GM12865 (cell line): ENCODE data around the gene GAL3ST1.
"Not testable (repeated sequence)": the region's sequence is repeated elsewhere in the genome, so short reads cannot be mapped to it uniquely, and the experiment has no call there.

ENCODE experiments used
- DNase-seq: peaks from one replicate; pipeline ENCODE4 v3.0.0; 2010; ENCODE audit warnings: low read depth
- H3K4me3 ChIP-seq: 2 replicates; pipeline ENCODE4 v1.5.1; 2011; ENCODE audit warnings: mild to moderate bottlenecking, low read depth, low read length, control low read depth
- CTCF ChIP-seq: IDR thresholded peaks from 2 replicates; pipeline ENCODE4 v1.5.1; 2011; ENCODE audit warnings: low read length, control low read depth, low read depth, inconsistent platforms; ENCODE audit not compliant: insufficient read depth; ENCODE audit errors: missing control alignments

The GAL3ST1 gene

GRCh38 chr22:30546616-30547015 lies 27.8 kb downstream of the GAL3ST1 start, which contains the start of gene SEC14L6:
Gene SEC14L6, minus strand, starts transcription at chr22:30546741. Its CDS starts 59 bp downstream, at chr22:30546682.
- DNase-seq: no peak
- TF ChIP-seq CTCF: no peak
- no peak within 1 kb of the TSS for H3K4me3 ChIP-seq

- no peak overlapping the region for H3K4me3 ChIP-seq
- no peak for DNase-seq
- TF ChIP-seq CTCF: no peak
Observed at GRCh38 chr22:30542811-30543188, 31.7 kb downstream of the GAL3ST1 start.

- no peak for DNase-seq
- no peak overlapping the region for H3K4me3 ChIP-seq
- TF ChIP-seq CTCF: no peak
Observed at GRCh38 chr22:30541961-30542810, 32.3 kb downstream of the GAL3ST1 start.

GRCh38 chr22:30541511-30541910 lies 33.0 kb downstream of the GAL3ST1 start:
- not testable (repeated sequence) for DNase-seq, H3K4me3 ChIP-seq

GRCh38 chr22:30539368-30539767 lies 35.1 kb downstream of the GAL3ST1 start:
- H3K4me3 ChIP-seq: no peak overlapping the region
- no peak for TF ChIP-seq CTCF
- no peak for DNase-seq

- no peak overlapping the region for H3K4me3 ChIP-seq
- DNase-seq: no peak
- TF ChIP-seq CTCF: no peak
Observed at GRCh38 chr22:30538280-30538679, 36.2 kb downstream of the GAL3ST1 start.

- no peak for TF ChIP-seq CTCF
- no peak for DNase-seq
- H3K4me3 ChIP-seq: no peak overlapping the region
Observed at GRCh38 chr22:30537083-30537731, 37.3 kb downstream of the GAL3ST1 start.
